ENCODE results near the gene GSTA3.

Gene GSTA3

DNA sequence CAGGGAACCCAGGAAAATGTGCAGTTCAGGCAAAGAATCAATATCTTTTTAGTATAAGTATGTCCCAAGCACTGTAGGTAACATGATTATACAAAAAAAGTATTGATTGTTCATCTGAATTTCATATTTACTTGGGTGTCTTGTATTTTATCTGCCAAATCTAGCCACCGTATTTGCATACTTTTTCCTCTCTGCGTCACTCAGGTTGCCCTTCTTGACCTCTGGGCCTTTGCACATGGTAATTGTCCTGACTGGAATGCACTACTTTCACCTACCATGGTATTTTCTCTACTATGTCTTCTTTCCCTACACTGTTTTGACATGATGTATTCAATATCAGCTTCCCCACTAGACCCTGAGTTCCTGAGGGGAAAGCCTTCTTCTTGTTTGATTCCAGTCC, 15.2 kb downstream of the GSTA3 start:
- ChIA-PET CTCF (interaction anchor here (0.9 to 1.3 kb wide), 2 partner anchors 12 to 101 kb away, joined by 3 read pairs; partner anchors contain the start of gene GSTA4), POLR2A (no interaction called here)
- no peak for TF ChIP-seq CTCF (IDR thresholded peaks at IDR 0.05; ENCODE audit: control extremely low read depth, extremely low read depth, low read depth, missing control alignments)
- no peak for DNase-seq (ENCODE audit: extremely low spot score)

DNA sequence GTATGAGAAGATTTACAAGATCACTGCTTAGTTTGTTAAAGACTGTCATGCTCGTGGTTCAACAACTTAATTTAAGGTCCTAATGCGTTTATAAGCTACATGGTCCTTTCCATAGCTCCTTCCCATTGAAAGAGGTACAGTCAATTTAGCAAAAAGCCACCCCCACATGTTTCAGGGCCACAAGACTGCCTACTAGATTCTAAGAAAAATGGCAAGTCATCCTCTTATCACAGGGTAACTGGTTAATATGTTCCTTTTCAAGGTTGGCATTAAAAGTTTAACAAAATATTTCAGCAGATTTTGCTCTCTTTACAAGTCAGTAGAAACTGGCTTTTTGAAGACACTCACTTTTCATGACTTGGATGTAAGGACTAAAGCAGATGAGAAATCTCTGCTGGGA, 15.7 kb downstream of the GSTA3 start:
- ChIA-PET POLR2A (no interaction called here), CTCF (interaction anchor here (0.9 kb wide), 1 partner anchor 12 kb away, joined by 3 read pairs; no protein-coding TSS in a partner anchor)
- DNase-seq (ENCODE audit: extremely low spot score) = no peak
- no peak for TF ChIP-seq CTCF (IDR thresholded peaks at IDR 0.05; ENCODE audit: control extremely low read depth, extremely low read depth, low read depth, missing control alignments)

DNA sequence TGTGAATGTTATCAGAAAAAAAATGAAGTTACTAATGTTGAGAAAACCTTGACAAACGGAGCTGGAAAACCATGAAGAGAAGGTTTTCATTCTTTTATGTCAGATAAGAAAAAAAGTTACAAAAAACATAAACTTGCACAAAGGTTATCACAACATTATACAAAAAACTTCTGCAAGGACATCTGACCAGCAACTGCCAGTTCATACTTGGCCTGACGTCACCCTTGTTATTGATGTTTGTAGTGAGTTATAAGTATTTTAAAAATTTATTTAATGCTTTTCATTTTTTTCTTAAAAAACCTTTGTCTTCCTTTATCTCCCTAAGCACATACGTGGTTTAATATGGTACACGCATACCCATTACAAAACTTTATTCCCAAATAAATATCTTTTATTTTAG, 16.3 kb downstream of the GSTA3 start:
- no peak for DNase-seq (ENCODE audit: extremely low spot score)
- ChIA-PET CTCF (no interaction called here), POLR2A (no interaction called here)
- no peak for TF ChIP-seq CTCF (IDR thresholded peaks at IDR 0.05; ENCODE audit: control extremely low read depth, extremely low read depth, low read depth, missing control alignments)

DNA sequence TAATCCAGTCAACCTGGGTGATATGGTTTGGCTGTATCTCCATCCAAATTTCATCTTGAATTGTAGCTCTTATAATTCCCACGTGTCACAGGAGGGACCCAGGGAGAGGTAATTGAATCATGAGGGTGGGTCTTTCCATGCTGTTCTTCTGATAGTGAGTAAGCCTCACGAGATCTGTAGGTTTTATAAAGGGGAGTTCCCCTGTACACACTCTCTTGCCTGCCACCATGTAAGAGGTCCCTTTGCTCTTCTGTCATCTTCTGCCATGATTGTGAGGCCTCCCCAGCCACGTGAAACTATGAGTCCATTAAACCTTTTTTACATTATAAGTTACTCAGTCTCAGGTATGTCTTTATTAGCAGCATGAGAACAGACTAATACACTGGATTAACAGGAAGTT, 19.5 kb downstream of the GSTA3 start:
- POLR2A ChIA-PET = no interaction called here
- no peak for TF ChIP-seq CTCF (IDR thresholded peaks at IDR 0.05; ENCODE audit: control extremely low read depth, extremely low read depth, low read depth, missing control alignments)
- CTCF ChIA-PET = interaction anchor here (1.5 kb wide), 1 partner anchor 38 kb away, joined by 3 read pairs; no protein-coding TSS in a partner anchor
- DNase-seq (ENCODE audit: extremely low spot score) = no peak

- no peak for TF ChIP-seq CTCF (IDR thresholded peaks at IDR 0.05; ENCODE audit: control extremely low read depth, extremely low read depth, low read depth, missing control alignments)
- ChIA-PET CTCF (interaction anchor here (0.9 to 1.3 kb wide), 4 partner anchors 11 to 605 kb away, joined by 3 to 4 read pairs (median 3); partner anchors contain the start of gene GSTA3), POLR2A (no interaction called here)
- DNase-seq (ENCODE audit: extremely low spot score) = no peak
Measured at GRCh38 chr6:52887910-52888524, 21.5 kb downstream of the GSTA3 start.

DNA sequence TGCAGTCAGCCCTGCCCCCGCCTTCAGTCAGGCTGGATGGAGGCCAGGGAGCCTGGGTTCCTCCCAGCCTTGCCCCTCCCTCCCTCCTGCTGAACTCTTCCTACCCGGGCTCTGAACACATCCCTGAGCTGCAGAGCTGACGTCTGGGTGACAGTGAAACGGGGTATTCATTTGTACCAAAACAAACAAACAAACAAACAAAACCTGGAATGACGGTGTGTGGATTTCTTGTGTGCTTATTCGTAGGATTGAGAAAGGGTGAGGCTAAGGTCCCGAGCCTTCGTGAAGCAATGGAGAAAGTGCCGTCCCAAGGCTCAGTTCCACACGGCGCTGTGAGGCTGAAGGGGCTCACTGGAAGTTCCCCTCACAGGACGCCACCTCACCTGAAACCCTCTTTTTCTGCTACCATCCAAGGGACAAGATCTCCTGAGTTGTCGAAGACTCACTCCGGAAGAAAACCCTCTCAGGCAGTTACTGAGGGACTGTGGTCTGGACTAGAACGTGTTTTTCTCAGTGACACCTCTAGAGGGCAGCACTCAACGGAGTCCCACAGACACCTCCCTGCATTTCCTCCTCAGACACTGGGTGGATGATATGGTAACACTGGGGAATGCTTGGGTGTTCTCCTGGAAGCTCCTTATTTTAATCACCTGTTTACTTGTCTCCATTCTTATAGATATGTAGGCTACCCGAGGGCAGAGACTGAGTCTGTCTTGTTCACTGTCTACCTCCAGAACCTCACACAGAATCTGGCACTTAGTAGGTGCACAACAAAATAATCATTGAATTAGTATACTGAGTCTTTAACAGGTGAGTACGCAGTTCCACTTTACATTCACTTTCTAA, 27.3 kb downstream of the GSTA3 start:
- peak; percentile 80 for DNase-seq (ENCODE audit: extremely low spot score)
- POLR2A ChIA-PET = no interaction called here
- CTCF ChIA-PET = interaction anchor here (0.6 to 3.6 kb wide), 6 partner anchors 9 to 172 kb away, joined by 3 to 9 read pairs (median 3); no protein-coding TSS in a partner anchor
- peak; percentile 80 for TF ChIP-seq CTCF (IDR thresholded peaks at IDR 0.05; ENCODE audit: control extremely low read depth, extremely low read depth, low read depth, missing control alignments)

Measured in GM10248 (cell line).